ENCODE data around the gene CTNND1. TPM values are rescaled to one million over a fixed set of nuclear protein-coding genes. Genes with fewer than 3 reads are reported as not detected.

CTNND1 gene
- total and polyA plus RNA-seq, 8 donors: 187 to 301 (median 263) TPM

DNA sequence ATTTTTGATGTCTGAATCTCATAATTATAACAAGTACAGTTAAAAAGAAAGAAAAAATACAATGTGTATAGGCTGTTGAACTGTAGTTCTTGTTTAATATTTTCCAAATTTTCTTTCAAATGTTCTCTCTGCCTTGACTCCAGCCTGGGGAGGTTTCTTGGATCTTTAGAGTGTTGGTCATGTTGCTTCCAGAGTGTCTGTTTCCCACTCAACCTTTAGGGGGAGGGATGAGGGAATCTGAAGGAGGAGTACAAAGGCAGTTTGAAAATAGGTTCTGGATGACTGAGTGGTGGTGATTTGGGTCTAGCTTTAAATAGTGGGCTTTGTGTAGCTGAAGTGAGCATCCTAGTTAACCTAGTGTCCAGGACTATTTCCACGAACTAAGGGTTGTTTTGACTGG is 2.0 kb downstream of the CTNND1 start:
- Histone ChIP-seq H3K9me3 (no peaks in the 10 kb centered on the region), H3K27ac (peak overlapping the region; percentile 88 to 91), H3K27me3 (no peaks in the 10 kb centered on the region), H3K4me3 (peak overlapping the region; percentile 52 to 65), H3K4me1 (peaks cover 18 to 53% of the 10 kb centered on the region in 2 donors), H3K36me3 (no peaks in the 10 kb centered on the region)
- DNase-seq: peak in 1 of 4 donors; percentile 71
- intact Hi-C loops (cut with DNase I): no loop called here
- ATAC-seq: peak; percentile 62
- TF ChIP-seq, protein P1, sequence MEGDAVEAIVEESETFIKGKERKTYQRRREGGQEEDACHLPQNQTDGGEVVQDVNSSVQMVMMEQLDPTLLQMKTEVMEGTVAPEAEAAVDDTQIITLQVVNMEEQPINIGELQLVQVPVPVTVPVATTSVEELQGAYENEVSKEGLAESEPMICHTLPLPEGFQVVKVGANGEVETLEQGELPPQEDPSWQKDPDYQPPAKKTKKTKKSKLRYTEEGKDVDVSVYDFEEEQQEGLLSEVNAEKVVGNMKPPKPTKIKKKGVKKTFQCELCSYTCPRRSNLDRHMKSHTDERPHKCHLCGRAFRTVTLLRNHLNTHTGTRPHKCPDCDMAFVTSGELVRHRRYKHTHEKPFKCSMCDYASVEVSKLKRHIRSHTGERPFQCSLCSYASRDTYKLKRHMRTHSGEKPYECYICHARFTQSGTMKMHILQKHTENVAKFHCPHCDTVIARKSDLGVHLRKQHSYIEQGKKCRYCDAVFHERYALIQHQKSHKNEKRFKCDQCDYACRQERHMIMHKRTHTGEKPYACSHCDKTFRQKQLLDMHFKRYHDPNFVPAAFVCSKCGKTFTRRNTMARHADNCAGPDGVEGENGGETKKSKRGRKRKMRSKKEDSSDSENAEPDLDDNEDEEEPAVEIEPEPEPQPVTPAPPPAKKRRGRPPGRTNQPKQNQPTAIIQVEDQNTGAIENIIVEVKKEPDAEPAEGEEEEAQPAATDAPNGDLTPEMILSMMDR (IDR thresholded peaks at IDR 0.05): peak in 1 of 2 donors; percentile 22

DNA sequence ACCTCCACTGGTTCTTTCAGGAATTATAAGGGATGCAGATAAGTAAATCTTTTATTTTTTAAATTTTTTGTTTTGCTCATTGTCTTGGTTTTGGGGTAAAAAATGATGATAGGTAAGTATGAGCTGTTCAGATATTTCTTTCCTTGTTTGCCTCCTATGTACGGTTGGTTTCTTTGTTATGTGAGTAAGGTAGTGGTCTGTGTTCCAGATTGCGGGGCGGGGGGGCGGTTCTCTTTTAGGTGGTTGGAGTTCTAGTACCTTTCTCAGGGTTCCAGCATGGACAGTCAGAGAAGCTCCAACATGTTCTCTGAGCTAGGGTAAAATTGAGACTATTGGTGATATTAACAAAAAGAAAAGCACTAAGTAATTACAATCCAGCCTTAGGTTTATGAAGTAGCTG is 2.4 kb downstream of the CTNND1 start:
- DNase-seq (no peak), ATAC-seq (no peak)
- H3K4me3 ChIP-seq: peak overlapping the region; percentile 52 to 65
- H3K36me3 ChIP-seq: no peaks in the 10 kb centered on the region
- no peaks in the 10 kb centered on the region for H3K27me3 ChIP-seq
- peak overlapping the region; percentile 88 to 91 for H3K27ac ChIP-seq
- H3K4me1 ChIP-seq: peaks cover 20 to 57% of the 10 kb centered on the region in 2 donors
- TF ChIP-seq, protein P1 (IDR thresholded peaks at IDR 0.05): no peak
- no peaks in the 10 kb centered on the region for H3K9me3 ChIP-seq
- intact Hi-C loops (cut with DNase I): no loop called here

DNA sequence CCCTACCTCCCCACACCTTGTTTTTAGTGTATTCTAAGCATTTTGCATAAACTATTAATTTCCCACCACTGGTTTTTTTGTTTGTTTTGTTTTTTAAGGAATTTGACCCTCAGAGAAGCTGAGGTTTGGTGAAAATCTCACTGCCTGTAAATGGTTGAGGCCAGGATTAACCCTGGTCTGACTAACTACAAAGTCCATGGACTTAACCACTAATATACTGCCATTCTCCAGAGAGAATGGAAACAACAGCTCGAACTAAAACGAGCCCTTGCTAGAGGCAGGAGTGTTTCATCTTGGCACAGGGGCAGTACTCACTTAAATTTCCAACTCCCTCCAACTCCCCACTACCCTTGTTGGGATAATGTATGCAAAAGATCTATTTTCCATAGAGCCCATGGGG is 3.0 kb downstream of the CTNND1 start:
- ATAC-seq (no peak), DNase-seq (no peak)

DNA sequence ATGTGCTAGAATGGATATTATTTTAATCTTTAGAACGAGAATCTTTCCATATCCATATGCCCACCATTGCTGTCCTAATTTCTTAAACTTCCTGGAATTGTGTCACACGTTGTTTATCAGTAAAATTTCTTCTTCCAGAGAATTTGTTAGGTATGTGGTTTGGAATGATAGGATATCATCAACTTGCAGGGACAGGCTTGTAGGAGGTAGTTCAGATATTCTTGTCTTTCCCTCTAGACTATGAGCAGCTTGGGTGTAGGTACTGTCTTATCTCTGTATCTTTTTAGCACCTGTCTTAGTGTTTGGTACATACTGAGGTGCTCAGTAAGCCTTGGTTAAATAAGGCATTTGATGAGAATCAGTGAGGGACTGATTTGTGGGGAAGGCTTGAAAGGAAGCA is 3.4 kb downstream of the CTNND1 start:
- Histone ChIP-seq H3K9me3 (no peaks in the 10 kb centered on the region), H3K4me3 (peak overlapping the region; percentile 1 to 65), H3K27me3 (no peaks in the 10 kb centered on the region), H3K27ac (peak overlapping the region; percentile 1 to 91), H3K4me1 (peaks cover 20 to 67% of the 10 kb centered on the region in 2 donors), H3K36me3 (no peaks in the 10 kb centered on the region)
- ATAC-seq: no peak
- intact Hi-C loops (cut with DNase I): no loop called here
- no peak for DNase-seq
- TF ChIP-seq, protein P1 (IDR thresholded peaks at IDR 0.05): no peak

More for the DNA sequence above, 3.0 kb downstream of the CTNND1 start:
- H3K4me3 ChIP-seq: peak overlapping the region; percentile 52 to 65
- peak overlapping the region; percentile 1 to 91 for H3K27ac ChIP-seq
- TF ChIP-seq, protein P1 (IDR thresholded peaks at IDR 0.05): no peak
- peaks cover 20 to 63% of the 10 kb centered on the region in 2 donors for H3K4me1 ChIP-seq
- H3K9me3 ChIP-seq: no peaks in the 10 kb centered on the region
- no peaks in the 10 kb centered on the region for H3K36me3 ChIP-seq
- H3K27me3 ChIP-seq: no peaks in the 10 kb centered on the region
- intact Hi-C loops (cut with DNase I): no loop called here

DNA sequence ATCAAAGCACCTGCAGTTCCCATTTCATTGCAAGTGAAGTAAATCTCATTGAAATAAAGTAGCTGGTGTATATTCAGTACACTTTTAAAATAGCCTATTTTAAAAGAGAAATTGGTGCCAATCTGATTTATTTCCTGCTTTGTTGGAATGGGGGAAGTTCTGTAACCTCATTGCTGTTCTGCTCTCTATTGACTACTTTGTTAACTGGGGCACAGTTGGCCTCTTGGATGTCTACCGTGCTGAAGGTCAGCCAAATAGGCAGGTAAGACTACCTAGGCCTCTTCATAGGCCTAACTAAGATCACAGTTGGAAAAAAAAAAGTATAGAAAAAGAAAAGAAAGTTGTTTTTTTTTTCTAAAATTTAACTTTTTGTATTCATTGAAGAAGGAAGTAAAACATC is 9.2 kb downstream of the CTNND1 start:
- peaks cover 22 to 95% of the 10 kb centered on the region in 2 donors for H3K4me1 ChIP-seq
- TF ChIP-seq, protein P1 (IDR thresholded peaks at IDR 0.05): no peak
- H3K36me3 ChIP-seq: no peaks in the 10 kb centered on the region
- ATAC-seq (no peak), DNase-seq (no peak)
- no peak overlapping the region for H3K4me3 ChIP-seq
- intact Hi-C loops (cut with DNase I): no loop called here
- no peaks in the 10 kb centered on the region for H3K9me3 ChIP-seq
- H3K27me3 ChIP-seq: no peaks in the 10 kb centered on the region
- peak overlapping the region in 1 of 2 donors; percentile 58 for H3K27ac ChIP-seq
